ENCODE measurements around the gene ZNF853. TPM values are rescaled to one million over a fixed set of nuclear protein-coding genes. Genes with fewer than 3 reads are reported as not detected.

ZNF853 gene
- total and polyA plus RNA-seq, 2 of the 8 experiments (the other 6 are each of a cell fraction or from before 2014, with no cell fraction given), result 4.3 to 5.7 TPM

DNA sequence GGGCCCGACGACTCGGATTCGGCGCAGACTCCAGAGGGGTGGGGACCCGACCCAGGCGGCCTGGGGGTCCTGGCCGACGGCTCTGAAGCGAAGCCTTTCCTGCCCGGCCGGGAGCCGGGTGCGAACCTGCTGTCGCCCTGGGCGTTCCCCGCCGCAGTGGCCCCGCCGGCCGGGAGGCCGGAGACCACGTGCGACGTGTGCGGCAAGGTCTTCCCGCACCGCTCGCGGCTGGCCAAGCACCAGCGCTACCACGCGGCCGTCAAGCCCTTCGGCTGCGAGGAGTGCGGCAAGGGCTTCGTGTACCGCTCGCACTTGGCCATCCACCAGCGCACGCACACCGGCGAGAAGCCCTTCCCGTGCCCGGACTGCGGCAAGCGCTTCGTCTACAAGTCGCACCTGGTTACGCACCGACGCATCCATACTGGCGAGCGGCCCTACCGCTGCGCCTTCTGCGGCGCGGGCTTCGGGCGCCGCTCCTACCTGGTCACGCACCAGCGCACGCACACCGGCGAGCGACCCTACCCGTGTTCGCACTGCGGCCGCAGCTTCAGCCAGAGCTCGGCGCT is 37.1 kb downstream of the ZNF853 start:
- no peaks in the 10 kb centered on the region for H3K27me3 ChIP-seq (replicated peaks in 1 of 4; ENCODE audit: control insufficient read depth in 3 of 4, extremely low read depth in 1 of 4, insufficient read depth in 3 of 4, low read length in 3 of 4)
- no peaks in the 10 kb centered on the region for H3K4me1 ChIP-seq (replicated peaks in 1 of 4; ENCODE audit: control insufficient read depth in 3 of 4, insufficient read depth in 4 of 4, low read length in 3 of 4)
- peaks cover 0 to 30% (median 2%) of the 10 kb centered on the region in 4 experiments; a peak in 3 of 8 replicates for H3K36me3 ChIP-seq (ENCODE audit: control insufficient read depth in 2 of 4, insufficient read depth in 4 of 4, low read length in 3 of 4)
- H3K23me2 ChIP-seq (ENCODE audit: low read depth, low read length), result no peaks in the 10 kb centered on the region
- H3K79me2 ChIP-seq (ENCODE audit: control insufficient read depth in 1 of 2, insufficient read depth in 2 of 2, low read length in 2 of 2), result no peaks in the 10 kb centered on the region
- no peak overlapping the region for H3K56ac ChIP-seq (replicated peaks; ENCODE audit: insufficient read length, low read depth, low read length)
- H3K9me3 ChIP-seq (ENCODE audit: insufficient read depth in 2 of 2, low read depth in 1 of 2, low read length in 1 of 2), result no peaks in the 10 kb centered on the region; a peak in 1 of 4 replicates
- DNase-seq (ENCODE audit: low read depth in 1 of 2, low spot score in 2 of 2) (no peak), FAIRE-seq (no peak)
- H3K4ac ChIP-seq (replicated peaks; ENCODE audit: insufficient read length, low read depth, low read length), result no peak overlapping the region
- no peak overlapping the region for H3K9ac ChIP-seq (replicated peaks in 1 of 4; ENCODE audit: extremely low read depth in 1 of 4, low read depth in 3 of 4, low read length in 3 of 4)
- CTCF ChIA-PET (ENCODE audit: partially characterized antibody), result no interaction called here
- no peak overlapping the region for H2BK15ac ChIP-seq (ENCODE audit: low read length)
- H4K20me1 ChIP-seq (replicated peaks in 1 of 2; ENCODE audit: control insufficient read depth in 1 of 2, insufficient read depth in 2 of 2, low read length in 2 of 2), result peaks cover 0 to 3% of the 10 kb centered on the region in 2 experiments
- no peak overlapping the region for H3K4me2 ChIP-seq (ENCODE audit: insufficient read depth in 1 of 2, low read depth in 2 of 2, low read length in 2 of 2)
- POLR2A ChIA-PET (ENCODE audit: partially characterized antibody), result interaction anchor here (0.8 kb wide), 1 partner anchor 55 kb away, joined by 3 read pairs; no protein-coding TSS in a partner anchor
- H4K8ac ChIP-seq (ENCODE audit: extremely low read depth, insufficient read depth, low read length), result no peak overlapping the region
- H2BK5ac ChIP-seq (ENCODE audit: low read depth, low read length), result no peak overlapping the region
- H3K18ac ChIP-seq (ENCODE audit: extremely low read depth, low read length), result no peak overlapping the region
- 95% methylated on average over 60 of the region's 75 CpGs; no CpG with 5 or more reads in 1 of the 2 experiments for WGBS, 2 experiments (ENCODE audit: extremely low coverage in 1 of 2, insufficient coverage in 1 of 2, insufficient read length in 1 of 2, insufficient replicate concordance in 2 of 2, low coverage in 1 of 2, low lambda C conversion rate in 2 of 2, missing lambda C conversion rate in 1 of 2)
- no peak overlapping the region for H4K91ac ChIP-seq (replicated peaks; ENCODE audit: insufficient read length, low read length)
- H3K23ac ChIP-seq (ENCODE audit: insufficient read length), result no peak overlapping the region
- no peak overlapping the region for H2BK120ac ChIP-seq (replicated peaks; ENCODE audit: low read depth, low read length)
- no peaks in the 10 kb centered on the region; the same call in 1 of the 2 replicates for H3K79me1 ChIP-seq (ENCODE audit: low read depth, low read length)
- no peak overlapping the region for H2BK20ac ChIP-seq (ENCODE audit: low read length)
- no peak overlapping the region for H3K4me3 ChIP-seq (ENCODE audit: extremely low read depth in 1 of 4, insufficient read depth in 2 of 4, low read depth in 3 of 4, low read length in 4 of 4)
- no peak overlapping the region for H2AFZ ChIP-seq (ENCODE audit: low read length)
- no peak overlapping the region for H3K14ac ChIP-seq (ENCODE audit: insufficient read length)
- no peak overlapping the region for H2BK12ac ChIP-seq (ENCODE audit: low read depth, low read length)
- H2AK5ac ChIP-seq (ENCODE audit: low read depth, low read length), result no peak overlapping the region
- H3K27ac ChIP-seq (ENCODE audit: low read depth, low read length), result no peak overlapping the region
- no peak overlapping the region for H4K5ac ChIP-seq (ENCODE audit: insufficient read length, low read depth, low read length)
- TF ChIP-seq KDM5A (IDR thresholded peaks at IDR 0.05; ENCODE audit: low read length) (no peak), POU5F1 (IDR thresholded peaks at IDR 0.05; ENCODE audit: low read depth, low read length) (no peak), RNF2 (IDR thresholded peaks at IDR 0.05; ENCODE audit: borderline replicate concordance, low read depth, low read length, missing control alignments, poor library complexity, severe bottlenecking) (no peak), ZNF274 (IDR thresholded peaks at IDR 0.05; ENCODE audit: borderline replicate concordance, extremely low read depth, low read length) (no peak), POLR2AphosphoS5 (IDR thresholded peaks at IDR 0.05; ENCODE audit: low read depth, low read length) (no peak), NRF1 (IDR thresholded peaks at IDR 0.05; ENCODE audit: low read depth, low read length) (no peak), YY1 (IDR thresholded peaks at IDR 0.05; ENCODE audit: low read depth, low read length) (no peak), CHD1 (IDR thresholded peaks at IDR 0.05; ENCODE audit: low read depth, low read length) (no peak), POLR2A (IDR thresholded peaks at IDR 0.05; ENCODE audit: control extremely low read depth in 1 of 2, low read depth in 2 of 2, low read length in 2 of 2) (no peak), SIN3A (conservative IDR thresholded peaks at IDR 0.05 in 1 of 2, IDR thresholded peaks at IDR 0.05 in 1 of 2; ENCODE audit: low read depth in 1 of 2, low read length in 2 of 2) (no peak), MAFK (IDR thresholded peaks at IDR 0.05; ENCODE audit: low read depth, low read length) (no peak), SIX5 (IDR thresholded peaks at IDR 0.05; ENCODE audit: low read depth, low read length) (no peak), SRF (IDR thresholded peaks at IDR 0.05; ENCODE audit: low read depth, low read length) (no peak)
- TF ChIP-seq, protein P1, sequence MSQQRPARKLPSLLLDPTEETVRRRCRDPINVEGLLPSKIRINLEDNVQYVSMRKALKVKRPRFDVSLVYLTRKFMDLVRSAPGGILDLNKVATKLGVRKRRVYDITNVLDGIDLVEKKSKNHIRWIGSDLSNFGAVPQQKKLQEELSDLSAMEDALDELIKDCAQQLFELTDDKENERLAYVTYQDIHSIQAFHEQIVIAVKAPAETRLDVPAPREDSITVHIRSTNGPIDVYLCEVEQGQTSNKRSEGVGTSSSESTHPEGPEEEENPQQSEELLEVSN (IDR thresholded peaks at IDR 0.05), result no peak
